Breast epithelium (tissue), 4 donors: ENCODE results near the gene ATN1. TPM values are rescaled to one million over a fixed set of nuclear protein-coding genes. Genes with fewer than 3 reads are reported as not detected.

Experiments
- DNase-seq, 2 donors: peaks; one replicate each; pipeline ENCODE4 v3.0.0-alpha.2; 2019; ENCODE audit warnings: low spot score in 2 of 2
- H3K27ac ChIP-seq, 2 donors: fragments of 200-600 bp; sonication (generic) in 1 of 2; one replicate each; pipeline ENCODE4 v1.5.1; 2016 to 2019; ENCODE audit warnings: mild to moderate bottlenecking in 1 of 2
- H3K27me3 ChIP-seq, 2 donors: fragments of 200-600 bp; sonication (generic) in 1 of 2; one replicate each; pipeline versions ENCODE4 v1.5.1 to v1.6.0; 2017 to 2019; ENCODE audit warnings: control low read depth in 1 of 2, mild to moderate bottlenecking in 1 of 2
- H3K36me3 ChIP-seq: fragments of 200-600 bp; one replicate; pipeline ENCODE4 v1.5.1; 2019
- H3K4me1 ChIP-seq, 2 donors: fragments of 200-600 bp; sonication (generic); one replicate each; pipeline ENCODE4 v1.5.1; 2016 to 2019; ENCODE audit warnings: control low read depth in 1 of 2
- H3K4me3 ChIP-seq, 3 donors: fragments of 200-600 bp; sonication (generic); 1 replicate in 2 of 3; 2 replicates in 1 of 3; pipeline ENCODE4 v1.5.1; 2016 to 2019; ENCODE audit warnings: mild to moderate bottlenecking in 3 of 3, moderate library complexity in 2 of 3
- H3K9me3 ChIP-seq, 2 donors: fragments of 200-600 bp; sonication (generic) in 1 of 2; one replicate each; pipeline ENCODE4 v1.5.1; 2016 to 2019; ENCODE audit warnings: control low read depth in 1 of 2
- CTCF ChIP-seq, 3 donors: fragments of 450-650 bp; IDR thresholded peaks; one replicate each; pipeline ENCODE4 v1.5.1; 2016 to 2017; ENCODE audit warnings: antibody characterized with exemption in 3 of 3, mild to moderate bottlenecking in 3 of 3, moderate library complexity in 3 of 3
- POLR2A ChIP-seq: fragments of 450-650 bp; IDR thresholded peaks from one replicate; pipeline ENCODE4 v1.6.1; 2016; ENCODE audit warnings: antibody characterized with exemption, mild to moderate bottlenecking, moderate library complexity
- POLR2AphosphoS5 ChIP-seq, 3 donors: sonication (generic); formaldehyde crosslinking; IDR thresholded peaks; one replicate each; pipeline ENCODE4 v1.6.1; 2017; ENCODE audit warnings: antibody characterized with exemption in 3 of 3
- intact Hi-C: fragments of 100-400 bp; cut with DNase I; formaldehyde crosslinking; loops from one replicate; pipeline ENCODE4 v1.15.1; 2023; ENCODE audit warnings: low total_unique reads
- total RNA-seq, 3 donors: library from RNA; depleted of rRNA; stranded (reverse); fragments of >200 nt; gene quantifications; one replicate each; pipeline ENCODE4 v1.1.0, GENCODE V29; 2016

ATN1 gene
- total RNA-seq, 3 donors from 2014 or later: 57.9 to 96.4 (median 59.7) TPM

GRCh38 chr12:6937481-6938352 is 10.0 kb downstream of the ATN1 start:
- H3K4me3 ChIP-seq: peak overlapping the region; percentile 60 to 69 (median 62)
- H3K4me1 ChIP-seq: peaks cover 11 to 34% of the 10 kb centered on the region in 2 donors
- intact Hi-C loops: no loop called here
- peak; percentile 92 to 95 for DNase-seq
- H3K9me3 ChIP-seq: no peaks in the 10 kb centered on the region
- no peaks in the 10 kb centered on the region for H3K36me3 ChIP-seq
- peak overlapping the region; percentile 96 to 99 for H3K27ac ChIP-seq
- no peaks in the 10 kb centered on the region for H3K27me3 ChIP-seq
- peak; percentile 54 for TF ChIP-seq POLR2A
- TF ChIP-seq POLR2AphosphoS5 (IDR thresholded peaks at IDR 0.05): peak; percentile 96 to 99 (median 97)
- peak; percentile 96 to 97 (median 96) for TF ChIP-seq CTCF (IDR thresholded peaks at IDR 0.05)

GRCh38 chr12:6938353-6939190 is 10.8 kb downstream of the ATN1 start:
- Histone ChIP-seq H3K27me3 (no peaks in the 10 kb centered on the region), H3K4me3 (peak overlapping the region; percentile 60 to 69 (median 62)), H3K36me3 (no peaks in the 10 kb centered on the region), H3K9me3 (no peaks in the 10 kb centered on the region), H3K27ac (peak overlapping the region; percentile 96 to 99), H3K4me1 (peaks cover 15 to 27% of the 10 kb centered on the region in 2 donors)
- intact Hi-C loops: no loop called here
- DNase-seq: no peak
- TF ChIP-seq POLR2A (no peak), POLR2AphosphoS5 (IDR thresholded peaks at IDR 0.05) (peak in 1 of 3 donors; percentile 7), CTCF (IDR thresholded peaks at IDR 0.05) (no peak)

- no peak for DNase-seq
- intact Hi-C loops: no loop called here
- H3K4me1 ChIP-seq: peaks cover 15 to 21% of the 10 kb centered on the region in 2 donors
- TF ChIP-seq POLR2AphosphoS5 (IDR thresholded peaks at IDR 0.05) (peak in 1 of 3 donors; percentile 15), POLR2A (no peak)
- H3K36me3 ChIP-seq: no peaks in the 10 kb centered on the region
- H3K27ac ChIP-seq: peak overlapping the region; percentile 96 to 99
- H3K9me3 ChIP-seq: no peaks in the 10 kb centered on the region
- no peak overlapping the region for H3K4me3 ChIP-seq
- H3K27me3 ChIP-seq: no peaks in the 10 kb centered on the region
Observed at GRCh38 chr12:6939191-6939540, 11.4 kb downstream of the ATN1 start.

- H3K36me3 ChIP-seq: no peaks in the 10 kb centered on the region
- no peak for DNase-seq
- H3K4me3 ChIP-seq: no peak overlapping the region
- no peaks in the 10 kb centered on the region for H3K9me3 ChIP-seq
- TF ChIP-seq POLR2A (no peak), CTCF (IDR thresholded peaks at IDR 0.05) (no peak), POLR2AphosphoS5 (IDR thresholded peaks at IDR 0.05) (no peak)
- H3K4me1 ChIP-seq: peaks cover 22 to 25% of the 10 kb centered on the region in 2 donors
- peak overlapping the region; percentile 56 to 97 for H3K27ac ChIP-seq
- no peaks in the 10 kb centered on the region for H3K27me3 ChIP-seq
- intact Hi-C loops: loop anchor here (10.0 kb wide), 1 partner anchor 174 kb away; no protein-coding TSS in a partner anchor
Observed at GRCh38 chr12:6941267-6941666, 13.5 kb downstream of the ATN1 start.

GRCh38 chr12:6941782-6942181 is 14.0 kb downstream of the ATN1 start:
- H3K36me3 ChIP-seq: no peaks in the 10 kb centered on the region
- H3K4me1 ChIP-seq: peaks cover 22 to 28% of the 10 kb centered on the region in 2 donors
- peak overlapping the region; percentile 56 to 97 for H3K27ac ChIP-seq
- no peaks in the 10 kb centered on the region for H3K9me3 ChIP-seq
- no peak for DNase-seq
- no peaks in the 10 kb centered on the region for H3K27me3 ChIP-seq
- intact Hi-C loops: loop anchor here (10.0 kb wide), 1 partner anchor 173 kb away; no protein-coding TSS in a partner anchor
- no peak for TF ChIP-seq POLR2A
- TF ChIP-seq CTCF (IDR thresholded peaks at IDR 0.05): no peak
- no peak for TF ChIP-seq POLR2AphosphoS5 (IDR thresholded peaks at IDR 0.05)
- H3K4me3 ChIP-seq: no peak overlapping the region
